ENCODE data around the gene DCXR.

GRCh38 chr17:82042649-82043048 is 5.2 kb upstream of the DCXR start:
- no peak for TF ChIP-seq POLR2A (IDR thresholded peaks at IDR 0.05)
- TF ChIP-seq CTCF (IDR thresholded peaks at IDR 0.05): no peak
